Dendritic cell treated with granulocyte-macrophage colony-stimulating factor and Interleukin-4, amounts not matched to agents 40 ng/mL and 50 ng/mL, for 4 days (primary cell): Measurements from ENCODE around the gene SNX25.

ENCODE experiments used
- H3K27ac Mint-ChIP-seq: one replicate; pipeline ENCODE4 v1.8.0; 2022; ENCODE audit warnings: mild to moderate bottlenecking, mixed read lengths
- H3K27me3 Mint-ChIP-seq: one replicate; pipeline ENCODE4 v1.8.0; 2022; ENCODE audit warnings: mild to moderate bottlenecking, mixed read lengths
- H3K36me3 Mint-ChIP-seq: one replicate; pipeline ENCODE4 v1.8.0; 2022; ENCODE audit warnings: low read depth, mixed read lengths
- H3K4me1 Mint-ChIP-seq: one replicate; pipeline ENCODE4 v1.8.0; 2022; ENCODE audit warnings: low read depth, mixed read lengths
- H3K4me3 Mint-ChIP-seq: one replicate; pipeline ENCODE4 v1.8.0; 2022; ENCODE audit warnings: mild to moderate bottlenecking, moderate library complexity, mixed read lengths
- H3K9me3 Mint-ChIP-seq: one replicate; pipeline ENCODE4 v1.8.0; 2022; ENCODE audit warnings: mixed read lengths
- intact Hi-C: fragments of 100-400 bp; cut with micrococcal nuclease; formaldehyde crosslinking; loops from one replicate; pipeline ENCODE4 v1.15.0; 2022

The SNX25 gene

GRCh38 chr4:185272245-185272644, 62.8 kb downstream of the SNX25 start:
- Mint-ChIP-seq H3K4me1 (no peaks in the 10 kb centered on the region), H3K36me3 (no peaks in the 10 kb centered on the region), H3K27me3 (peaks cover 7% of the 10 kb centered on the region), H3K27ac (no peak overlapping the region), H3K4me3 (no peak overlapping the region), H3K9me3 (no peaks in the 10 kb centered on the region)
- intact Hi-C loops, result no loop called here

GRCh38 chr4:185275501-185275900, 66.1 kb downstream of the SNX25 start:
- intact Hi-C loops, result no loop called here
- no peaks in the 10 kb centered on the region for H3K4me1 Mint-ChIP-seq
- H3K4me3 Mint-ChIP-seq, result no peak overlapping the region
- peaks cover 7% of the 10 kb centered on the region for H3K27me3 Mint-ChIP-seq
- H3K9me3 Mint-ChIP-seq, result no peaks in the 10 kb centered on the region
- no peaks in the 10 kb centered on the region for H3K36me3 Mint-ChIP-seq
- H3K27ac Mint-ChIP-seq, result no peak overlapping the region

GRCh38 chr4:185276036-185276435, 66.6 kb downstream of the SNX25 start:
- H3K27ac Mint-ChIP-seq, result no peak overlapping the region
- intact Hi-C loops, result no loop called here

GRCh38 chr4:185278716-185279115, 69.3 kb downstream of the SNX25 start:
- no peak overlapping the region for H3K27ac Mint-ChIP-seq
- no peaks in the 10 kb centered on the region for H3K9me3 Mint-ChIP-seq
- H3K36me3 Mint-ChIP-seq, result no peaks in the 10 kb centered on the region
- no peak overlapping the region for H3K4me3 Mint-ChIP-seq
- no peaks in the 10 kb centered on the region for H3K4me1 Mint-ChIP-seq
- intact Hi-C loops, result no loop called here
- H3K27me3 Mint-ChIP-seq, result peaks cover 8% of the 10 kb centered on the region

More at GRCh38 chr4:185276036-185276435, 66.6 kb downstream of the SNX25 start:
- no peaks in the 10 kb centered on the region for H3K9me3 Mint-ChIP-seq
- peaks cover 7% of the 10 kb centered on the region for H3K27me3 Mint-ChIP-seq
- H3K4me3 Mint-ChIP-seq, result no peak overlapping the region
- H3K4me1 Mint-ChIP-seq, result no peaks in the 10 kb centered on the region
- no peaks in the 10 kb centered on the region for H3K36me3 Mint-ChIP-seq

GRCh38 chr4:185280608-185281007, 71.2 kb downstream of the SNX25 start:
- Mint-ChIP-seq H3K9me3 (no peaks in the 10 kb centered on the region), H3K27me3 (peaks cover 10% of the 10 kb centered on the region), H3K4me1 (no peaks in the 10 kb centered on the region), H3K36me3 (no peaks in the 10 kb centered on the region), H3K4me3 (no peak overlapping the region), H3K27ac (no peak overlapping the region)
- intact Hi-C loops, result no loop called here

GRCh38 chr4:185282968-185283367, 73.6 kb downstream of the SNX25 start:
- H3K36me3 Mint-ChIP-seq, result no peaks in the 10 kb centered on the region

GRCh38 chr4:185283723-185284122, 74.3 kb downstream of the SNX25 start:
- H3K27ac Mint-ChIP-seq, result no peak overlapping the region
- H3K36me3 Mint-ChIP-seq, result no peaks in the 10 kb centered on the region
- H3K4me1 Mint-ChIP-seq, result no peaks in the 10 kb centered on the region
- no peak overlapping the region for H3K4me3 Mint-ChIP-seq
- H3K27me3 Mint-ChIP-seq, result peaks cover 10% of the 10 kb centered on the region
- intact Hi-C loops, result no loop called here
- H3K9me3 Mint-ChIP-seq, result no peaks in the 10 kb centered on the region

More at GRCh38 chr4:185282968-185283367, 73.6 kb downstream of the SNX25 start:
- H3K4me1 Mint-ChIP-seq, result no peaks in the 10 kb centered on the region
- intact Hi-C loops, result no loop called here
- H3K27ac Mint-ChIP-seq, result no peak overlapping the region
- H3K27me3 Mint-ChIP-seq, result peaks cover 10% of the 10 kb centered on the region
- H3K4me3 Mint-ChIP-seq, result no peak overlapping the region
- H3K9me3 Mint-ChIP-seq, result no peaks in the 10 kb centered on the region

- Mint-ChIP-seq H3K27me3 (peaks cover 7% of the 10 kb centered on the region), H3K27ac (no peak overlapping the region), H3K9me3 (no peaks in the 10 kb centered on the region), H3K4me3 (no peak overlapping the region), H3K4me1 (no peaks in the 10 kb centered on the region), H3K36me3 (no peaks in the 10 kb centered on the region)
- intact Hi-C loops, result no loop called here
These were observed 76.4 kb downstream of the SNX25 start for GRCh38 chr4:185285632-185286393.

GRCh38 chr4:185286571-185286970, 77.2 kb downstream of the SNX25 start:
- intact Hi-C loops, result no loop called here
- Mint-ChIP-seq H3K4me3 (no peak overlapping the region), H3K36me3 (no peaks in the 10 kb centered on the region), H3K27me3 (peaks cover 7% of the 10 kb centered on the region), H3K27ac (no peak overlapping the region), H3K4me1 (no peaks in the 10 kb centered on the region), H3K9me3 (no peaks in the 10 kb centered on the region)

- no peak overlapping the region for H3K4me3 Mint-ChIP-seq
- H3K4me1 Mint-ChIP-seq, result no peaks in the 10 kb centered on the region
- H3K9me3 Mint-ChIP-seq, result no peaks in the 10 kb centered on the region
- no peaks in the 10 kb centered on the region for H3K36me3 Mint-ChIP-seq
- H3K27me3 Mint-ChIP-seq, result peaks cover 7% of the 10 kb centered on the region
- H3K27ac Mint-ChIP-seq, result no peak overlapping the region
- intact Hi-C loops, result no loop called here
These were observed 77.6 kb downstream of the SNX25 start for GRCh38 chr4:185287031-185287430.

GRCh38 chr4:185290018-185290607, 80.7 kb downstream of the SNX25 start:
- no peaks in the 10 kb centered on the region for H3K36me3 Mint-ChIP-seq
- intact Hi-C loops, result no loop called here
- H3K27me3 Mint-ChIP-seq, result no peaks in the 10 kb centered on the region
- H3K4me3 Mint-ChIP-seq, result no peak overlapping the region
- H3K27ac Mint-ChIP-seq, result no peak overlapping the region
- no peaks in the 10 kb centered on the region for H3K4me1 Mint-ChIP-seq
- no peaks in the 10 kb centered on the region for H3K9me3 Mint-ChIP-seq

GRCh38 chr4:185290656-185291055, 81.3 kb downstream of the SNX25 start:
- no peak overlapping the region for H3K4me3 Mint-ChIP-seq
- H3K27me3 Mint-ChIP-seq, result no peaks in the 10 kb centered on the region
- intact Hi-C loops, result no loop called here
- no peak overlapping the region for H3K27ac Mint-ChIP-seq
- H3K9me3 Mint-ChIP-seq, result no peaks in the 10 kb centered on the region
- H3K4me1 Mint-ChIP-seq, result no peaks in the 10 kb centered on the region
- no peaks in the 10 kb centered on the region for H3K36me3 Mint-ChIP-seq

GRCh38 chr4:185293202-185293601, 83.8 kb downstream of the SNX25 start:
- no peaks in the 10 kb centered on the region for H3K9me3 Mint-ChIP-seq
- H3K36me3 Mint-ChIP-seq, result no peaks in the 10 kb centered on the region

GRCh38 chr4:185296665-185297460, 87.5 kb downstream of the SNX25 start:
- no peaks in the 10 kb centered on the region for H3K36me3 Mint-ChIP-seq
- intact Hi-C loops, result no loop called here
- no peak overlapping the region for H3K4me3 Mint-ChIP-seq
- H3K27me3 Mint-ChIP-seq, result no peaks in the 10 kb centered on the region
- no peak overlapping the region for H3K27ac Mint-ChIP-seq
- no peaks in the 10 kb centered on the region for H3K9me3 Mint-ChIP-seq
- H3K4me1 Mint-ChIP-seq, result no peaks in the 10 kb centered on the region

More at GRCh38 chr4:185293202-185293601, 83.8 kb downstream of the SNX25 start:
- no peak overlapping the region for H3K27ac Mint-ChIP-seq
- H3K4me1 Mint-ChIP-seq, result no peaks in the 10 kb centered on the region
- intact Hi-C loops, result no loop called here
- H3K27me3 Mint-ChIP-seq, result no peaks in the 10 kb centered on the region
- no peak overlapping the region for H3K4me3 Mint-ChIP-seq
